CD4-positive, alpha-beta T cell treated with Interleukin-17A for 1 hour (primary cell): ENCODE results near the gene BAZ1B.
"Not testable (repeated sequence)": the region's sequence is repeated elsewhere in the genome, so short reads cannot be mapped to it uniquely, and the experiment has no call there.

Experiments used
- DNase-seq: peaks from one replicate; pipeline ENCODE4 v3.0.0-alpha.2; 2020

The BAZ1B gene

DNA sequence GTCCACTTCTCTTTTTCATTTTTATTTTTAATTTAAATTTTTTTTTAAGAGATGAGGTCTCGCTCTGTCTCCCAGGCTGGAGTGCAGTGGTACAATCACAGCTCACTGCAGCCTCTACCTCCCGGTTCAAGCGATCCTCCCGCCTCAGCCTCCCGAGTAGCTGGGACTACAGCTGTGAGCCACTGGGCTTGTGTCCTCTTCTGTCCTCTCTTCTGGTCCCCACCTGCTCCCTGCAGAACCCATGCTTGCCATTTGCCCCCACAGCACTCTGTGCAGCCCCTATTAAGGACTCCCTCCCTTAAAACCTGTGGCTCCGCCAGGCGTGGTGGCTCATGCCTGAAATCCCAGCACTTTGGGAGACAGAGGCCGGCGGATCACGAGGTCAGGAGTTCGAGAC, 97.6 kb downstream of the BAZ1B start:
- DNase-seq, result no peak

DNA sequence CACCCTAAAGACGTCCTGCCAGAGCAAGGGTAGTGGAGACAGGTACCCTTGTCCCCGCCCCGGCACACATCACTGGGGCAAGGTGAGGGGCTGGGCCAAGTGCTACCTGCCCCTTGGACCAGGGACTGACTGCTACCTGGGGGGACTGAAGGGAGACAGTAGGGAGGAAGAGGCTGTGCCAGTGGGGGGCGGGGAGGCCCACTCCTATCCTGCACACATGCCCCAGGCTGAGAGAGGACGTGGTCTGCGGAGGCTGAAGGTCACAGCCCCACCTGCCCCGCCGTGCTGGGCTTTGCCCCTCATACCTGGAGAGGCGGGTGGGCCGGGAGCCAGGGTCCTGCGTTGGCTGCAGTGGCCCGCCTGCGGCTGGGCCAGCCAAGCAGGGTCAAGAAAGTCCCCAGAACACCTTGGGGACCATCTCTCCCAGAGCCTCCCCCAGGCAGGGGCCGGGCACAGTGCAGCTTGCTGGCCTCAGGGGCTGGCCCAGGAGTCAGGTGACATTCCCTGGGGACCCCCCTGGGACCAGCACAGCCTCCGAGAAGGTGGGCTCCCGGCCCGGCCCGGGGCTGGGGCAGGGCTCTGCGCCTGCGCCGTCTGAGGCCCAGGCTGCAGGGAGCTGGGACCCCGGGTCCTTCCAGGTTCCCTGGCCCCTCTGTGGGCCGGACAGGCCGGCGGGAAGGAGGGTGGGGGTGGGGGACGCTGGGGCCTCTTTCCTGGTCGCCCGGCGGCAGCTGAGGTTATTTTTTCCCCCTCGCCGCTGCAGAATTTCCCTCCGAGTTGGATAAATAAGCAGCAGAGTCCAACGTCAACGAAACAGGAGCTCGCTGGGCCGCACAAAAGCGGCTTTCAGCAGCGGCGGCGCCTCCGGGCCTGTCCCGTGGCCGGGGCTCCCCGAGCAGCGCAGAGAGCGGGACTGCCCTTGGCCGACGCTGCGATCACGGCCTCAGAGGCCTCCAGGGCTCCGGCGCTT, 98.3 kb downstream of the BAZ1B start:
- no peak for DNase-seq

DNA sequence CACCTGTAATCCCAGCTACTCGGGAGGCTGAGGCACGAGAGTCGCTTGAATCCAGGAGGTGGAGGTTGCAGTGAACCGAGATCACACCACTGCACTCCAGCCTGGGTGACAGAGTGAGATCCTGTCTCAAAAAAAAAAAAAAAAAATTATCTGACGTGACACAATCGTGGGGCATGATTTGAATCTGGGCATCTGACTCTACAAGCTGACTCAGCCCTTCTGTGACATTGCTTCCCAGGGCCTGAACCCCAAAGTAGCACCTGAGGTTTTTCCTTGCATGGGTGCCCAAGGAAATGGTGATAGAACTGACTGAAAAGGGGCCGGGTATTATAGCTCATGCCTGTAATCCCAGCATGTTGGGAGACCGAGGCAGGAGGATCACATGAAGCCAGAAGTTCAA, 101.5 kb downstream of the BAZ1B start:
- DNase-seq, result not testable (repeated sequence)

DNA sequence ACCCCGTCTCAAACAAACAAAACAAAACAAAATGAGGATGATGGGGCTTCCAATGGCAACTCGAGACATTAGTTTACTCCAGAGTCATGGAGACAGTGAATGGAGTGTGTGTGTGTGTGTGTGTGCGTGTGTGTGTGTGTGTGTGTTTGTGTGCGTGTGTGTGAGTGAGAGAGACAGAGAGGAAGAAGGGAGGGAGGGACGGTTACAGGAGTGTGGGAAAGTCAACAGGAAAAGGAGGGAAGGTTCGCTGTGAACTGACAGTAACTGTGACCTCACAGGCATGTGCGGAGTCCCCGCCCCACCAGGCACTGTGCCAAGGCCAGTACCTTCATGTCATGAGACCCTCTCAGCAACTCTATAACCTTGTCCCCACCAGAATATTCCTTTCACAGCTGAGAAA, 102.1 kb downstream of the BAZ1B start:
- DNase-seq, result not testable (repeated sequence)

DNA sequence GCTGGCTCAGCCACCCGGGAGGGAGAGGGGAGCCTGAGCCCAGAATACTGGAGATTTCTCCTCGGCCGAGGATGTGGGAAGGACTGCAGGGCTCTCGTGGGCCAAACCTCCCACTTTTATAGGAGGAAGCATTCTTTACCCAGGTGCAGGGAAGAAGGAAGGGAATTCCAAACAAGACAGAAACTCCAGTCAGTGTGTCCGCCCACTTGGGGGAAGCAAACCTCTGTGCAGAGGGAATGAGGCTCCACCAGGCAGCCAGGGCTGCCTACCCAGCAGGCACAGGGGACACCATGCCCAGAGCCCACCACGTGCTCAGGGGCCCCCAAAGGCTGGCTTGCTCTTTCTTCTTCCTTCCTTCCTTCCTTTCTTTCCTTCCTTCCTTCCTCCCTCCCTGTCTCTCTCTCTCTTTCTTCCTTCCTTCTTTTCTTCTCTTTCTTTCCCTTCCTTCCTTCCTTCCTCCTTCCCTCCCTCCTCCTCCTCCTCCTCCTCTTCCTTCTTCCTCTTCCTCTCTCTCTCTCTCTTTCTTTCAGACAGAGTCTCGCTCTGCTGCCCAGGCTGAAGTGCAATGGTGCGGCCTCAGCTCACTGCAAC, 103.9 kb downstream of the BAZ1B start:
- DNase-seq, result no peak

DNA sequence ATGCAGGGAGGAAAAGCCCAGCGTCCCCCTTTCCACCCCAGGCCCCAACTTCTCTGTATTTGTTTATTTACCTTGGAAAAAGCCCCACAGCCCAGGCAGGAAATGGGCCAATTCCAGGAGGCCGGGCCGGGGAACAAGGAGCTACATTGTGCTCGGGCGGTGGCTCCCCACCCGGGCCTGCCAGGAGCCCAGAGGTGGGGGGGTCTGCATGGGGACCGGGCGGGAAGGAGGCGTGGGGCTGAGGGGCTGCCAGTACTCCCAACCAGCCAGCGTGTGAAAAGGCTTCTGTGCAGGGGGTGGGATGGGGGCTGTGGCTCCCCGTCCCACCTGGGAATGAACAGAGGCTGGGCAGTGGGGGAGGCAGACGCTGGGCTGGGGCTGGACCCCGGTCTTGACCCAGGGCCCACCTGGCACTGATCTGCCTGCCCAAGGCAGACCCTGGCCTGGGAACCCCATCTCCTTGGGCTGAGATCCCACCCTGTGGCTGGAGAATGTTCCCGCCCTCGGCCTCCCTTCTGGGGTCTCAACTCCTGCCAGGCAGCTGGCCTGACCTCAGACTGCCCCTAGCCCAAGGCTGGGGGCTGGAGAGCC, 111.5 kb downstream of the BAZ1B start:
- DNase-seq, result not testable (repeated sequence)

DNA sequence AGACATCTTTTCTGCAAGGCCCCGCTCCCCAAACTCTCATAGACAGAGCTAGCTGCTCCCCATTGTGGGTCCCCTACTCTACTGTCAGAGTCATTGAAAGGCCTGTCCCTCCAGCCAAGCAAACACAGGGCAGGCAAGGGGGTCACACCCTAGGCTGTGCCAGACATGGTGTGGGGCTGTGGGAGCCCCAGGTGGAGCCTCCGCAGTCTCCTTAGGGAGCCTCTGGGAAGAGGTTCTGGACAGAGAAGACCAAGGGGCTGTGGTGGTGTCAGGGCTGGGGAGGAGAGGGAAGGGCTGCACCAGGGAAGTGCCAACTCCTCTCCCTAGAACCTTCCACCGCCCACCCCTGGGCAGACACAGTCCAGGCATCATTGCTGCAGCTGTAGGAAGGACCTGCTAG, 117.2 kb downstream of the BAZ1B start:
- not testable (repeated sequence) for DNase-seq

DNA sequence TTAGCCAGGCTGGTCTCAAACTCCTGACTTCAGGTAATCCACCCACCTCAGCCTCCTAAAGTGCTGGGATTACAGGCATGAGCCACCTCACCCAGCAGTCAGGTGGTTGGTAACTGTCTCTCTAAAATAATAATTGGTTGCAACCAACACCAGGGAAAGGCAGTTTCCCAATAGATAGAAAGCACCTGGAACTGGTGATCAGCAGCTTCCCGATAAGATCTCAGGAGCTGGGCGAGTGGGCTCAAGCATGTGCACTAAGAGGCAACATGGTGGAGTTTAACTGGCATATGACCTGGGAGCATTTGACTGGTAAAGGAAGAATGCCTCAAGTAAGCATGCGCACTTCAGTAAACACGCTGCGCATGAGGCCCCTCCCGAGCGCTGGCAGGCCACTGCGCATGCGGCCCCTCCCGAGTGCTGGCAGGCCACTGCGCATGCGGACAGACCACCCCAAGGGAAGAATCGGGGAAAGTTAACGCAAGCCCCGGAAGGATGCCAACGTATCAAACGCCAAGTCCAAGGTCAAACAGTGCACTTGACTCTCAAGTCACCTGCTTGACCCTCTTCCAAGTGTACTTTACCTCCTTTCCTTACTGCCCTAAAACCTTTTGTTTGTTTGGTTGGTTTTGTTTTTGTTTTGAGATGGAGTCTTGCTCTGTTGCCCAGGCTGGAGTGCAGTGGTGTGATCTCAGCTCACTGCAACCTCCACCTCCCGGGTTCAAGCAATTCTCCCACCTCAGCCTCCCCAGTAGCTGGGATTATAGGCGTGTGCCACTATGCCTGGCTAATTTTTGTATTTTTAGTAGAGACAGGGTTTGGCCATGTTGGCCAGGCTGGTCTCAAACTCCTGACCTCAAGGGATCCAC, 122.7 kb downstream of the BAZ1B start:
- DNase-seq, result peak; percentile 81

DNA sequence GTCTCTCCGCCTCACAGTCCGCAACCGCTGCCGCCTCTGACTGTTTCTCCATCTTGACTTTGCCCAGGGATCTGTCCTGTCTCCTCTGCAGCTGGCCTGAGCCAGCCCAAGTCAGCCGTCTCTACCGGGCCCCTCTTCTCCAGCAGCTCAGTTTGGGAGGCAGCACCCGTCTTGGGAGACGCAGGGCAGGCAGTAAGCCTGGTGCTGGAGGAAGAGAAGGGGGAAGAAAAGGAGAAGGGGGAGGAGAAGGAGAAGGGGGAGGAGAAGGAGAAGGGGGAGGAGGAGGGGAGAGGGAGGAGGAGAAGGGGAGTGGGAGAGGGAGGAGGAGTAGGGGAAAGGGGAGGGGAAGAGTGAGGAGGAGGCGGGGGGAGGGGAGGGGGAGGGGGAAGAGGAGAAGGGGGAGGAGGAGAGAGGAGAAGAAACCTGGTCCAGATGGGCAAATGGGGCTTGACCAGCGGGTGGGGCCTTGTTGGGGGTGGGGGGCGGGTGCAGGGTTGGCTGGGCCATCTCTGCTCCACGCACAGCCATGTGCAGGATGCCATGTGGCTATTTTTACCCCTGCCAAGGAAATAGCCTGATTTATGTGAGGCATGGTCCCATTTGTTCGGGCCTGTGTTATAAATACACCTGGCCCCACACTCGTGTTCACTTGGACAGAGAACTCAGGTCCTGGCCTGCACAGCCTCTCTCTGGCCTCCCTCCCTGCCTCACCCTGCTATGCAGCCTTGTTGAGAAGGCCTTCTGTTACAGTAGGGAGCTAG, 124.4 kb downstream of the BAZ1B start:
- DNase-seq, result no peak

DNA sequence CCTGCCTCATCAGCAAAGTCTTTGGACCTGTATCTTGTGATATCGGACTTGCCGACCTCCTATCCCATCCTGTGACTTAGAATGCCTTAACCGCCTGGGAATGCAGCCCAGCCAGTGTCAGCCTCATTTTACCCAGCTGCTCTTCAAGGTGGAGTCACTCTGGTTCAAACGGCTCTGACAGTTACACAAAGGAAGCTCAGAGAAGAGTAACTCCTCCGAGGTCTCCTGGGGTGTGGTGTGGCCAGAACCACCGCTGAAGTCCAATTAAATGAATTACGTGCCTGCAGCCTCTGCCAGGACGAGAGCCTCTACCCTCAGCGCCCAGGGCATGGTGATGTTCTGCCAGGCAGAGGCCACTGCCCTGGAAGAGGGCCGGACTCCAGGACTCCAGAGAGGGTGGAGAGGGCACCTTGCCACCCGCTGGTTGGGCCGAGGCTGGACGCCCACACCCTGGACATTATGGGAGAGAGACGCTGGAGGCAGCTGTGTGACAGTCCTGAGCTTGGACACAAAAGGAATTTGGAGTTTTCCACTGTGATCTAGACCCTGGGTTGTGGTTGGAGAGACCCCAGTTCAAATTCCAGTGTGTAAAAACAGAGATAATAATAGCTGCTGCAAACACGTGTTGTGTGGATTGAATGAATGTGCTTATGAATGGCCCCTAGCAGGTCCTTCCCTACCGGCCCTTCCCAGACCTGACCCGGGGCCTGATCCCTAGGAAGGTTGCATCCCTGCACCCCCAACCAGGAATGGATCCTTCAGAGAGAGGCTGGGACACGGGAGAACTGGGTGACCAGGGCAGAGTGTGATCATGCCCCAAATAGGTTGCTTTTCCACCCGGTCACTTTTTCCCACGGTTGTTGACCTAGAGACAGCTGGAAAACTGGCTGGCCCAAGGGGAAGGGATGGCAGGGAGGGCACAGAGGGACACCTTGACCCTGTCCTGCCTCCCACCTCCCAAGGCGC, 126.3 kb downstream of the BAZ1B start:
- no peak for DNase-seq

DNA sequence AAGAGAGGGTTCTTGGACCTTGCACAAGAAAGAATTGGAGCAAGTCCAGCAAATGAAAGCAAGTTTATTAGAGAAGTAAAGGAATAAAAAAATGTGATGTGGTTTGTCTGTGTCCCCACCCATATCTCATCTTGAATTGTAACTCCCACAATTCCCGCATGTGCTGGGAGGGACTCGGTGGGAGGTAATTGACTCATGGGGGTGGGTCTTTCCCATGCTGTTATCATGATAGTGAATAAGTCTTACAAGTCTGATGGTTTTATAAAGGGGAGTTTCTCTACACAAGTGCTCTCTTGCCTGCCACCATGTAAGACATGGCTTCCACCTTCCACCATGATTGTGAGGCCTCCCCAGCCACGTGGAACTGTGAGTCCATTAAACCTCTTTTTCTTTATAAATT, 127.7 kb downstream of the BAZ1B start:
- DNase-seq, result no peak

DNA sequence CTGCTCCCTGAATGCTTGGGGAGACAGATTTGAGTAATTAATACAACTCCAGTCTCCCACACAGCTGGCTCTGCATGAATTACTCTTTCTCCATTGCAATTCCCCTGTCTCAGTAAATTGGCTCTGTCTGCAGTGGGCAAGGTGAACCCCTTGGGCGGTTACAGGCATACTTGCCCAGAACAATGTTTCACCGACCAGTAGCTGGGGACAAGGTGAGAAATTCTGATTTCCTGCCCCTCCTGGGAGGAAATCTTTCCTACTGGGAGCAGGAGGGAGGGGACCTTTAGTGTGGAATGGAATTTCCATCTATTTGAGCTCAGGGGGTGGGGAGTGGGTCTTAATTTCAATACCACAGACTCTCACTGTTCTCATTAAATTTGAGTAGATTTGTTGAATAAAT, 130.7 kb downstream of the BAZ1B start:
- no peak for DNase-seq
